GM21576 (cell line): ENCODE results near the gene SRCAP.
"Not testable (repeated sequence)": the region's sequence is repeated elsewhere in the genome, so short reads cannot be mapped to it uniquely, and the experiment has no call there.

Source experiments
- ATAC-seq: cut with Tn5 transposase; IDR thresholded peaks from one replicate; pipeline ENCODE4 v1.9.1; 2021; ENCODE audit warnings: mild to moderate bottlenecking, moderate library complexity; ENCODE audit not compliant: unreplicated experiment

The SRCAP gene

DNA sequence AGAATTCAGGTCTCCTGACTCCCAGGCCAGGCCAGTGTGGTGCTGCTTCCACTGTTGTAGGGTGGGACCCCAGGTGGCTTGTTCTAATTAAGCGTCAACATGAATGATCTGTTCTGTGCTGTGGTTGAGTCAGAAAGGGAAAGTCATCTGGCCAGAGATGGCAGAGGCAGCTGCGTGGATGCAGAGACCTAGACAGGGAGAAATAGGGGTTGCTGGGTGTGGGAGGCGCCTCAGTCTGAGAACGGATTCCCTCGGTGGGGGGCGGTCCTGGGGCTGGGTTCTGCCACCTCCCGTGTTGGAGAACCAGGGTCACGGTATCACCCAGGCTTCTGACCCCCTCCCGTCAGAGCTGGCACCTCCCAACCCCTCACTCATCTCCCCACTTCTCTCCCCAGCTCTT lies 35.2 kb upstream of the SRCAP start:
- ATAC-seq = no peak

DNA sequence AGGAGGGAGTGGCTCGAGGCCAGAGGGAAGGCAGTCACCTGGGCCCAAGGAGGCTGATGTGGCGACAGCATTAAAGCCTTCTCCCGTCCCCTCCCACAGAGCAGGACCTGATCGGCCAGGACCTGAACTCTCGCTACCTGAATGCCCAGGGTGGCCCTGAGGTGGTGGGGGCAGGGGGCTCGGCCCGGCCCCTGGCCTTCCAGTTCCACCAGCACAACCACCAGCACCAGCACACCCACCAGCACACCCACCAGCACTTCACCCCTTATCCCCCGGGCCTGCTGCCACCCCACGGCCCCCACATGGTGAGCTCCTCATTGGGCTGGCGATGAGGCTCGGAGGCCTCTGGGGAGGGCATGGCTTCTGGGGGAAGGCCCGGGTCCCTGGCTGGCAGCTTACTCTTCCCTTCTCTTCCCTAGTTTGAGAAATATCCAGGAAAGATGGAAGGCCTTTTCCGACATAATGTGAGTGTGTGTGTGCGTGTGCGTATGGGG lies 34.3 kb upstream of the SRCAP start:
- no peak for ATAC-seq

DNA sequence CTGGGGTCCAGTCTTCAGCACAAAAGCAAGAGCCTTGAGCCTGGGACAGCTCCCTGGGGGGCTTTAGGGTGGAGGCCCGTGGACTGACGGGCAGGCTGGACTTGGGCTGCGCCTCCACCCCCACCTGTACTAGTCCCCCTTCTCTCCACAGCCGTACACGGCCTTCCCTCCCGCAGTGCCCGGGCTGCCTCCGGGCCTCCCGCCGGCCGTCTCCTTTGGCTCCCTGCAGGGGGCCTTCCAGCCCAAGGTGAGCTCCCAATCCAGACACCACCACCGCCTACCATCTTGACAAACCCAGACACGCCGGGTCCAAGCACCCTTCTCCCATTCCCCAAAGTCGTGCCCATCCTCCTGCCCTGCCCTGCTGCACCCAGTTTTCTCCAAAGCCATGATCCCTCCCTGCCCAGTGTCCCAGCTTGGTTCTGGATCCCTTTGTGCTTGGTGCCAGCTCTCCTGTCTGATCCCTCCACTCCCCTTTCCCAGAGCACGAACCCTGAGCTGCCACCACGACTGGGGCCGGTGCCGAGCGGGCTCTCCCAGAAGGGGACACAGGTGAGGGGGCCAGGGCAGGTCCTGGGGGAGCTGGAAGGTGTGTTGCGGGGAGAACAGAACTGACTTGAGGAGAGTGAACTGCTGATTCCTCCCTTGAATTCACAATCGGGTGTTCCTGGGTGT lies 33.7 kb upstream of the SRCAP start:
- no peak for ATAC-seq

DNA sequence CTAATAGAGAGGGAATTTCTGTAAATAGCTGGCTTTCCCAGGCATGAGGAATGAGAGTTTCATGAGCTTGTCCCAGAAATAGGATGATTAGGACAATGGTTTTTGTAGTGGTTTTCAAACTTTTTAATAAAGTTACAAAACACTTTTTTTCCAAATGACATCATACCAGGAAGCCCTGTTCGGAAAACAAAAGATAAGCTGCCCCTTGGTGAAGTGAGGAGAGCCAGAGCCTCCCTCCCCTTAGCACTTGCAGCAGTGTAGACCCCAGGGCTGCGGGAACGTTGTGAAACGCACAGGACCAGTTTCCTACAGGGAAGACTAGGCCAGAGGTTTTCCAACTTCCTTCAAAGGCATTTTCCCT lies 33.2 kb upstream of the SRCAP start:
- ATAC-seq = no peak

DNA sequence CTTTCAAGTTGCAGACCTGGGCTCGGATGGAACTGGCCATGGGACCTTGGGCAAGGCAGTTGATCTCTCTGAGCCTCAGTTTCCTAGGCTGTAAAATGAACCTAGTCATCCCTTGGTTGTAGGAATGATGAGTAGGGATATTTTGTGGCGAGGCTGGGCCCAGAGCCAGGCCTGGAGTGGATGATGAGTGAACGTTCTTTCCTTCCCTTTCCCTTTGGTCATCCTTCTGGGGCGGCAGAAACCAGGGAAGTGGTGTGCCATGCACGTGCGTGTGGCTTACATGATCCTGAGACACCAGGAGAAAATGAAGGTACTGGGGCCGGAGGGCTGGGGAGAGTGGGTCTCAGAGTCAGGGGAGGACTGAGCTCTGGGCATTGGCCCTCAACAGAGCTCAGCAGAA lies 32.3 kb upstream of the SRCAP start:
- ATAC-seq = no peak

DNA sequence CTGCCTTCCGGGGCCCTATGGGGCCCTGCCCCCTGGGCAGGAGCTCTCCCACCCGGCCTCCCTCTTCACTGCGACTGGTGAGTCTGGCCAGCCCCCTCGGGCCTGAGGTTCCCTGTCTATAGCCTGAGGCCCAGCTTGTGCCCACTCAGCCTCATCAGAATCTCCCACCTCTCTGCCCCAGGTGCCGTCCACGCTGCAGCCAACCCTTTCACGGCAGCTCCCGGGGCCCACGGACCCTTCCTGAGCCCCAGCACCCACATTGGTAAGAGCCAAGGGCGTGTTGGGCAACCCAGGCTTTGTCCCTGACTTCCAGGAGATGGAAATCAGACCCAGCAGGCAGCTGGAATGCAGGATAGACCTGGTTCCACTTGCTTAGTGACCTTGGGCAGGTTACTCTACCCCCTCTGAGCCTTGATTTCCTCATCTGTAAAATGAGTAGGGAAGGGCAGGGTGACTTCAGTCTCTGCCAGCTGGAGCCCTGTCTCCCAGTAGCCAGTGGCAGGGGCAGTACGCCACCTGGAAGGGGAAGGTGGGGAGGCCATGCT lies 31.5 kb upstream of the SRCAP start:
- no peak for ATAC-seq

DNA sequence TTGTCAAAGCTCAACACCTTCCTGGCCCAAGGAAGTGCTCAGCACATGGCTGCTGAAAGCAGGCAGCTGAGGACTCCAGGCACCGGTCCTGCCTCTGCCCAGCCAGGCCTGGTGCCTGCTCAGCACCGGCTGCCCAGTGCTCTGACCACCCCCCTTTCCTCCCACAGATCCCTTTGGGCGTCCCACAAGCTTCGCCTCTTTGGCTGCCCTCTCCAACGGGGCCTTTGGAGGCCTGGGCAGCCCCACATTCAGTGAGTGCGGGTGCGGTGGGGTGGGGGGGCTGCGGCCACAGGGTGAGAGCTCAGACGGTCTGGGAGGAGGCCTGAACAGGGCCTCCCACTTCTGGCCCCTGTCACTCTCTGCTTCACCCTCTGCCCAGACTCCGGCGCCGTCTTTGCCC lies 30.6 kb upstream of the SRCAP start:
- ATAC-seq = no peak

DNA sequence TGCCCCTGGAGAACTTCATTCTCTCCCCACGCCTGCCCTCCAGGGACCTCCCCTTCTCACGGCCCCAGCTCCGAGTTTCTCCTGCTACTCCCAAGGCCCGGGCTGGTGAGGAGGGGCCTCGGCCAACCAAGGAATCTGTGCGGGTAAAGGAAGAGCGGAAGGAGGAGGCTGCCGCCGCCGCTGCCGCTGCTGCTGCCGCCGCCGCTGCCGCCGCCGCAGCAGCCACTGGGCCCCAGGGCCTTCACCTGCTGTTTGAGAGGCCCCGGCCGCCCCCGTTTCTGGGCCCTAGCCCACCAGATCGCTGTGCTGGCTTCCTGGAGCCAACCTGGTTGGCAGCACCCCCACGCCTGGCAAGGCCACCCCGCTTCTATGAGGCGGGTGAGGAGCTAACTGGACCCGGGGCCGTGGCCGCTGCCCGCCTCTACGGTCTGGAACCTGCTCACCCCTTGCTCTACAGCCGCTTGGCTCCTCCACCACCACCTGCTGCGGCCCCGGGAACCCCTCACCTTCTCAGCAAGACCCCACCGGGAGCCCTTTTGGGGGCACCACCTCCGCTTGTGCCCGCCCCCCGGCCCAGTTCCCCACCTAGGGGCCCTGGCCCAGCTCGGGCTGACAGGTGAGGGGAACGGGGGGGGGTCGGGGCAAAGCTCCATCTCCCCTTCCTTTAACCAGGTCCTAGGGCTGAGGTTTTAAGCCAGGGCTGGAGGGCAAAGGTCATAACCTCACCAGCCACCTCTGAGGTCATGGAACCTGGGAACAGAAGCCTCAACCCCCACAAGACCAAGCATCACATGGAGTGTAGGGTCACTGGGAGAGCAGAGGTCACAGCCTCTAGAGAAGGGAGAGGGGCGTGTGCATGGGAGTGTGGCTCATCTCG lies 29.7 kb upstream of the SRCAP start:
- ATAC-seq = no peak

DNA sequence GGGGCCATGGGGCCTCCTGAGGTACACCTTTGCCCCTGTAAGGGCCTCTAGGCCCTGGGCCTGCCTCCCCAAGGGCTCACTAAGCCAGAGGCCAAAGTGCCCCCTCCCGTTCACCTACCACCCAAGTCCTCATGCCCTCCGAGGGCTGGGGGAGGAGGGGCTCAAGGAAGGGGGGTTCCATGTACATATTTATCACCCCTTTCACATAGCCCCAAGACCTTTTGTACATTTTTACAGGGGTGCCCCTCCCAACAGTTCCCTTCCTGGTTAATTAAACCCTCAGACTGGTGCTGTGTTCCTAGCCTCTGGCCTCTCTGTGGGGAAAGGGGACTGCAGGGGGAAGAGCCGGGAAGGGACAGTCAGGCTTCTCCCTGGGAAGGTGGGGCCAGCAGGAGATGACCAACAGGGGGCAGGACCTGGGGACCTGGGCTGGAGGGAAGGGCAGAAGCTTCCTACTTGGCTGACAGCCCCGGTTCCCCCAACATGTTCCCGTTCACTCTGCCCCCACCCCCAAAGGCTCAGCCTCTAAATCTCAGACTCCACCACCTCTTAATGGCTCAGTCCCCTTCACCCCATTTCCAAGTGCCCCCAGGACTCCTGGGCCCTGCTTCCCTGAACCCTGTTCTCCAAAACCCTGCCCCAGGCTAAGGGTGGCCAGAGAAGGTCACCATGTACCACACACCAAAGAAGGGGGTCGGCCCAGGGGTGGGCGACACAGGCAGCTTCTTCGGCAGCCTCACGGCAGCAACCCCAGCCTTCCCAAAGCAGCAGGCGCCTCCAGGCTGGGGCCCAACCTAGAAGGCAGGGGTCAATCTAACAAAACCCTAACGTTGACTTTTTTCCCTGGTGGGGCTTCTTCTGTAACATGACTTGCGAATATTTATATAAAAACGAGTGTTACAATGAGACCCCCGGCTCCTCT lies 28.8 kb upstream of the SRCAP start:
- no peak for ATAC-seq

DNA sequence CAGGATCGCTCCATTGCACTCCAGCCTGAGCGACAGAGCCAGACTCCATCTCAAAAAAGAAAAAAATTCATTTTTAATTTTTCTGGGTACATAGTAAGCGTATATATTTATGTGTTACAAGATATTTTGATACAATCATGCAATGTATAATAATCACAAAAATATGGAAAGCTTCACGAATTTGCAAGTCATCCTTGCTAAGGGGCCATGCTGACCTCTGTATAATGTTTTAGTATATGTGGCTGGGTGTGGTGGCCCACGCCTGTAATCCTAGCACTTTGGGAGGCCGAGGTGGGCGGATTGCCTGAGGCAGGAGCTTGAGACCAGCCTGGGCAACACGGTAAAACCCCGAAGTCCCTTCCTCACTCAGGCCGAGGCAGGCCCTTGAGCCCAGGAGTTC lies 23.8 kb upstream of the SRCAP start:
- no peak for ATAC-seq

DNA sequence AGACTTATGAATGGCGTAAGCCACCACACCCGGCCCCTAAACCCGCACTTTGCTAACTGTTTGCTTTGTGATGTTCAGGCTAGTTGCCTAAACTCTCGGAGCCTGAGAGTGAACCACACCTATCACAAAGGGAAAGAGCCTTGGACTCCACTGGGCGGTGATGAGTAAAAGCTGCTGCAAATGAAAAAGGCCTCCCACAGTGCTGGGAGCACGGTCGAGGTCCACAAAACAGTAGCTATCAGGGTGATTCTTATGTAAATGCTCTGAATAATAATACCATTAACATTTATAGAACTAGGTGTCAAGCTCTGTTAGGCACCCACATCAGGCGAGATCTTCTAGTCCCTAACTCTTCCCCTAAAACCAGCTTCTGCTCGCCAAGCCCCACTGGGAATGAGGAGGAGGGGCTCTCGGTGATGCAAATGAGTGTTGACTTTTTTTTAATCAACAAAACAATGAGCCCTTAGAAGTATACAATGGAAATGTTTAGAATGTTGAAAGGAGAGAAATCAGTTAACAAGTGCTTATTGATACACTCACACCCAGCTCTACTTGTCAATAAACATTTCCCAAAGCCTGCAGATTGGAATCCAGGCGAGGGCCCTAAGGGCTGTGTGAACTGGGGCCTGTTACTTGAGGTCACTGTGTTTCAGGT lies 20.9 kb upstream of the SRCAP start:
- ATAC-seq = no peak

DNA sequence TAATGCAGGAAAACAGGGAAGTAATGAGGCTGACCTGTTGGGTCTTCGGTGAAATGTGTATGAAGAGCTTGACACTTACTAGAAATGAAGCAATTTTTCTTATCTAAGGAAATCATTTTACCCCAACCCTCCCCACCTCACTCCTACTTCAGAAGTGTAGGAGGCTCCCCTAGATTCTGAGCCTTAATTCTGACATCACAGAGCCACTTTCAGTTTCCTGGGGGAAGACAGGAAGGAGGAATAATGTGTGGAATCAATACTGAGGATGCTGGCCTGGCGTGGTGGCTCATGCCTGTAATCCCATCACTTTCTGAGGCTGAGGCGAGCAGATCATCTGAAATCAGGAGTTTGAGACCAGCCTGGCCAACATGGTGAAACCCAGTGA lies 20.4 kb upstream of the SRCAP start:
- no peak for ATAC-seq

DNA sequence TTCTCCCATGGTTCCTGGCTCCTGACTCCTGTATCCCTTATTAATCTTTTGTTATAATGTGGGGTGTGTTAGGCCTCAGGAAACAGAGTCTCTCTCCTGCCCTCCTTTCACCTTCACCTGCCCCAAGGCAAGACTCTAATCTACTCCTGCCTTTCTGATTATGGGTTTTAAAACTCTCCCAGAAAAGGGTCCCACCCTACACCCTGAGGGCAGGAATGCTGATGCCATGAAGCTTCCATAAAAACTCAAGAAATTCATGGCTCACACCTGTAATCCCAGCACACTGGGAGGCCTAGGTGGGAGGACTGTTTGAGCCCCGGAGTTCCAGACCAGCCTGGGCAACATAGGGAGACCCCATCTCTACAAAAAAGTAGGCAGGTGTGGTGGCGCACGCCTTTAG lies 18.6 kb upstream of the SRCAP start:
- no peak for ATAC-seq

DNA sequence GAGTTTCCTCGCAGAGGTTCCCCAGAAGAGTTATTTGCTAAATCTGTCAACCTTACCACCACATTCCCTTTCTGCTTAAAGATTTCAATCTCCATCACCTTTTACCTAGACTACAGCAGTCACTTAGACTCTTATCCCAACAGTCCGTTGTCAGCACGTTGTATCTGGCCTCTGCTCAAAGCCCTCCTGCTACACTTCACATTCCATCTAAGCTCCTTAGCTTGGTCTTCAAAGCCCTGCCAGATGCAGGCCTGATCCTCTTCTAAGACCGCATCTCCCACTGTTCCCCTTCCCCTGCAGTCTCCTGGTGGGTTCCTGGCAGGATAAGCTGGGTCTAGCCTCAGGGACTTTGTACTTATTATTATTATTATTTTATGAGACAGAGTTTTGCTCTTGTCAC lies 10.3 kb upstream of the SRCAP start:
- no peak for ATAC-seq

DNA sequence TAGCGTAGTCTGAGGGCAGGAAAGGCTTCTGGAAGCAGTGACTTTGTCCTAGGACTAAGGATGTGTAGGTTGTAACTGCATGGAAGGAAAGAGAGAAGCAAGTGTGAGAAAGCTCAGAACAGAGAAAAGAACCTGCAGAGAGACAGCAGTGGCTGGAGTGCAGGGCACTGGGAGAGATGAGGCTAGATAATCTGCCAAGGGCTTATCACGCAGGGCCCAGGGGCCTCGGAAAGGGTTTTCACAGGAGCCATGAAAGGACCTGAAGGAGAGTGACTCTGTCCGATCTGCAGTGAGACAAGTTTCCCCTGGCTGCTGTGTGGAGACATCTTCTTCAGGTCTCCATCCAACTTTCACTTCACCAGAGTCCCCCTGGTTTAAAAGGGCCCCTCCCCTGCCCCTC lies 7.1 kb upstream of the SRCAP start:
- no peak for ATAC-seq

DNA sequence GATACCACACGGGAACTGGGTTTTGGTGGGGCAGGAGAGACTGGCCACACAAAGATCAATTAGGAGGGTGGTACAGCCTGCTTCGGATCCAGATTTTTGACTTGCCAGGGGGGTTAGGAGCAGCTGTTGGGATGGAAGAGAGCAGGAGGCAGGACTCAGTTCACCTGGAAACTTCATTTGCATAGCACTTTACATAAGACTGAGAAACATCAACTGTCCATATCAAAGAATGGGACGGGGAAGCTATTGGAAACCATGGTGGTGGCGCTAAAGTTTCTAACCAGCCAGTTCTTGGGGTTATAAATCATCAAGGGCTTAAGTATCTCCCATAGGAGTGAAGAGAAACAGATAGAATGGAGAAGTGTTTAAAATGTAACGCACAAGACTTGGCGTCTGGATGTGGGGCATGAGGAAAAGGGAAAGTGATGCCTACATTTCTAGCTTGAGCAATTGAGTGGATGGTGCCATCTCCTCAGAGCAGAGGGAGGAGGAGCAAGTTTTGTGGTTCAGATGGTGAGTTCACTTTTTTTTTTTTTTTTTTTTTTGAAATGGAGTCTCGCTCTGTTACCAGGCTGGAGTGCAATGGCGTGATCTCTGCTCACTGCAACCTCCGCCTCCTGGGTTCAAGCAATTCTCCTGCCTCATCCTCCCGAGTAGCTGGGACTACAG lies 6.4 kb upstream of the SRCAP start:
- ATAC-seq = no peak

DNA sequence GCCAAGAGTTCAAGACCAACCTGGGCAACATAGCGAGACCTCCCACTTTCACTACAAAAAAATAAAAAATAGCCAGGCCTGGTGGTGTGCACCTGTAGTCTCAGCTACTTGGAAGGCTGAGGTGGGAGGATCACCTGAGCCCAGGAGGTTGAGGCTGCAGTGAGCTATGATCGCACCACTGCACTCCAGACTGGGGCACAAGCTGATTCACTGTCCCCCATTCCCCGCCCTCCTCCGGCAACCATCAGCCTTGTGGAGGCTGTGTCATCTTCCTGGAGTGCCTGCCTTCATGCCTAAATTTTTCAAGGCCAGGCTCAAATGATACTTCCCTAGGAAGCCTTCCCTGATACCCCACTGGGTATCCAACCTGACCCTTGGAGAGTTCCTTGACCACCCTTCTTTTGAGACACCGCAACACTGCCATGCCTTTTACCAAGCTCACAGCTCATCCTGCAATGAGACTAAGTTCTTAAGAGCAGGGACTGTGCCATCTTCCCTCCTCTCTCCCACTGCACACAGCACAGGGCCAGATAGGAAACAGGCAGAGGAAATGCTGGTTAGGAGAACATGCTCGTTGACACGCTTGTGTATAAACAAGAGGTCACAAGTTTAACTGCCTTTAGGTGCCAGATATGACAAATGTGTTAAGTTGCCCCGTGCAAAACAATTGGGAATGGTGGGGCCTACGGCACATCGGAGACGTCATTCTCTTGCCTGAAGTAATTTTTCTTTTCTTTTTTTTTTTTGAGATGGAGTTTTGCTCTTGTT lies 3.9 kb upstream of the SRCAP start:
- no peak for ATAC-seq

DNA sequence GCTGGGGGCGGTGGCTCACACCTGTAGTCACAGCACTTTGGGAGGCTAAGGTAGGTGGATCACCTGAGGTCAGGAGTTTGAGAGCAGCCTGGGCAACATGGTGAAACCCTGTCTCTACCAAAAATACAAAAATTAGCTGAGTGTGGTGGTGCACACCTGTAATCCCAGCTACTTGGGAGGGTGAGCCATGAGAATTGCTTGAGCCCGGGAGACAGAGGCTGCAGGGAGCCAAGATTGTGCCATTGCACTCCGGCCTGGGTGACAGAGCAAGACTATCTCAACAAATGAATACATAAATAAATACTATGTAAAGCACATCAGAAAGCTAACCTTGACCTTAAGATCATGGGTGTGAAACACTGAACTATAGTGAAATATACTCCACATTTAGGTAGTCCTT lies 2.3 kb upstream of the SRCAP start:
- ATAC-seq = not testable (repeated sequence)
